Stomach (tissue), 4 donors: Measurements from ENCODE around the gene PEX26.

Source experiments
- EP300 ChIP-seq: sonication (generic); formaldehyde crosslinking; IDR thresholded peaks from one replicate; pipeline ENCODE4 v1.6.1; 2017; ENCODE audit warnings: antibody characterized with exemption
- POLR2A ChIP-seq, 4 donors: fragments of 450-650 bp; IDR thresholded peaks; one replicate each; pipeline ENCODE4 v1.6.1; 2016; ENCODE audit warnings: antibody characterized with exemption in 4 of 4, control low read depth in 2 of 4, mild to moderate bottlenecking in 1 of 4, moderate library complexity in 1 of 4
- POLR2AphosphoS5 ChIP-seq, 3 donors: sonication (generic); formaldehyde crosslinking; IDR thresholded peaks; one replicate each; pipeline ENCODE4 v1.6.1; 2016; ENCODE audit warnings: antibody characterized with exemption in 3 of 3
- TF ChIP-seq, protein P1 (sequence below), 7 experiments: fragments of 450-650 bp in 4 of 7; fragments of 200-600 bp in 3 of 7; sonication (generic) in 3 of 7; IDR thresholded peaks; one replicate each; pipeline ENCODE4 v1.5.1; 2016 to 2019; ENCODE audit warnings: antibody characterized with exemption in 7 of 7, control low read depth in 2 of 7, mild to moderate bottlenecking in 1 of 7

DNA sequence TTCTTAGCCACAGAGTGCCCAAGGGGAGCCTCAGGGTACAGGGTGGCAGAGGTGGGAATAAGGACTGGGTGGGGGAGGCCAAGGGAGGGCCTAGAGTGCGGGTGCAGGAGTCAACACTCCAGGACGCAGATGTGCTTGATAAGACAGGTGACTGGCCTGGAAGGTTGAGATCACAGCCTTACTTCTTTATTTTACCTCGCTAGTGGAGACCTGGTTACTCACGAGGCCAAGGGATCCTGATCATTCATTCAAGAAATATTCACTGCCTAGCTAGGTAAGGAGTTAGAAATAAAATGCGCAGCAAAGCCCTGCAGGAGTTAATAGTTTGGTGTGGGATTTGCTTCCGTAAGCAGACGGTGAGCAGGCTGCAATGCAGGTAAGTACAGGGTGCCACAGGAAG is 13.2 kb upstream of the PEX26 start:
- no peak for TF ChIP-seq POLR2A (IDR thresholded peaks at IDR 0.05)
- TF ChIP-seq, protein P1, sequence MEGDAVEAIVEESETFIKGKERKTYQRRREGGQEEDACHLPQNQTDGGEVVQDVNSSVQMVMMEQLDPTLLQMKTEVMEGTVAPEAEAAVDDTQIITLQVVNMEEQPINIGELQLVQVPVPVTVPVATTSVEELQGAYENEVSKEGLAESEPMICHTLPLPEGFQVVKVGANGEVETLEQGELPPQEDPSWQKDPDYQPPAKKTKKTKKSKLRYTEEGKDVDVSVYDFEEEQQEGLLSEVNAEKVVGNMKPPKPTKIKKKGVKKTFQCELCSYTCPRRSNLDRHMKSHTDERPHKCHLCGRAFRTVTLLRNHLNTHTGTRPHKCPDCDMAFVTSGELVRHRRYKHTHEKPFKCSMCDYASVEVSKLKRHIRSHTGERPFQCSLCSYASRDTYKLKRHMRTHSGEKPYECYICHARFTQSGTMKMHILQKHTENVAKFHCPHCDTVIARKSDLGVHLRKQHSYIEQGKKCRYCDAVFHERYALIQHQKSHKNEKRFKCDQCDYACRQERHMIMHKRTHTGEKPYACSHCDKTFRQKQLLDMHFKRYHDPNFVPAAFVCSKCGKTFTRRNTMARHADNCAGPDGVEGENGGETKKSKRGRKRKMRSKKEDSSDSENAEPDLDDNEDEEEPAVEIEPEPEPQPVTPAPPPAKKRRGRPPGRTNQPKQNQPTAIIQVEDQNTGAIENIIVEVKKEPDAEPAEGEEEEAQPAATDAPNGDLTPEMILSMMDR (IDR thresholded peaks at IDR 0.05) = no peak
- no peak for TF ChIP-seq POLR2AphosphoS5 (IDR thresholded peaks at IDR 0.05)
- no peak for TF ChIP-seq EP300
